OCI-LY1 (cell line): ENCODE measurements around the gene PLXDC1.

Experiments used
- H2AFZ ChIP-seq: fragments of 200-600 bp; sonication (generic), shearing (Covaris generic); 2 replicates; pipeline ENCODE4 v1.6.0; 2014; ENCODE audit warnings: antibody characterized with exemption, mild to moderate bottlenecking, low read length
- H3F3A ChIP-seq: fragments of 200-600 bp; sonication (generic), shearing (Covaris generic); 2 replicates; pipeline ENCODE4 v1.6.0; 2014; ENCODE audit warnings: mild to moderate bottlenecking, antibody characterized with exemption, low read length, moderate library complexity; ENCODE audit not compliant: insufficient read depth
- H3K27ac ChIP-seq: fragments of 200-600 bp; sonication (generic); 2 replicates; pipeline ENCODE4 v1.5.1; 2014; ENCODE audit warnings: low read length, mixed run types, mild to moderate bottlenecking, low read depth; ENCODE audit not compliant: poor library complexity, severe bottlenecking
- H3K27me3 ChIP-seq: fragments of 200-600 bp; sonication (generic); 2 replicates; pipeline ENCODE4 v1.6.0; 2014; ENCODE audit warnings: antibody characterized with exemption, mild to moderate bottlenecking, low read length, moderate library complexity; ENCODE audit not compliant: insufficient read depth
- H3K36me3 ChIP-seq: fragments of 200-600 bp; sonication (generic); 2 replicates; pipeline ENCODE4 v1.6.1; 2014; ENCODE audit warnings: mild to moderate bottlenecking, antibody characterized with exemption, low read length, moderate library complexity, mixed read lengths; ENCODE audit not compliant: insufficient read depth
- H3K4me1 ChIP-seq: fragments of 200-600 bp; sonication (generic); 2 replicates; pipeline ENCODE4 v1.5.1; 2014; ENCODE audit warnings: mild to moderate bottlenecking, low read length, moderate library complexity; ENCODE audit not compliant: insufficient read depth, severe bottlenecking
- H3K4me2 ChIP-seq: fragments of 200-600 bp; sonication (generic), shearing (Covaris generic); 2 replicates; pipeline ENCODE4 v1.6.1; 2014; ENCODE audit warnings: low read length
- H3K4me3 ChIP-seq: fragments of 200-600 bp; sonication (generic); 2 replicates; pipeline ENCODE4 v1.5.1; 2014; ENCODE audit warnings: low read length, low read depth, mild to moderate bottlenecking, mixed read lengths; ENCODE audit not compliant: poor library complexity, severe bottlenecking
- H3K79me2 ChIP-seq: fragments of 200-600 bp; shearing (Covaris generic); 2 replicates; pipeline ENCODE4 v1.6.1; 2016; ENCODE audit warnings: mixed run types, low read length, mixed read lengths; ENCODE audit not compliant: insufficient read depth
- H3K9ac ChIP-seq: fragments of 200-600 bp; sonication (generic), shearing (Covaris generic); 2 replicates; pipeline ENCODE4 v1.6.1; 2014; ENCODE audit warnings: mild to moderate bottlenecking, low read length, mixed read lengths
- H3K9me2 ChIP-seq: fragments of 200-600 bp; sonication (generic), shearing (Covaris generic); 2 replicates; pipeline ENCODE4 v1.6.1; 2014; ENCODE audit warnings: low read depth, mild to moderate bottlenecking, low read length, mixed read lengths
- H3K9me3 ChIP-seq: fragments of 200-600 bp; shearing (Covaris generic); 2 replicates; pipeline ENCODE4 v1.6.1; 2014; ENCODE audit warnings: low read length, mixed read lengths
- H4K20me1 ChIP-seq: fragments of 200-600 bp; sonication (generic), shearing (Covaris generic); 2 replicates; pipeline ENCODE4 v1.6.0; 2016; ENCODE audit warnings: mild to moderate bottlenecking, low read length; ENCODE audit not compliant: insufficient read depth
- EZH2 ChIP-seq: fragments of 200-600 bp; sonication (generic), shearing (Covaris generic); IDR thresholded peaks from 2 replicates; pipeline ENCODE4 v1.8.0; 2017; ENCODE audit warnings: borderline replicate concordance, mixed run types, mild to moderate bottlenecking, antibody characterized with exemption, low read length, moderate library complexity, mixed read lengths
- TF ChIP-seq, protein P1 (sequence below): fragments of 200-600 bp; sonication (generic), shearing (Covaris generic); IDR thresholded peaks from 2 replicates; pipeline ENCODE4 v1.5.1; 2017; ENCODE audit warnings: mild to moderate bottlenecking, antibody characterized with exemption, low read length, moderate library complexity, mixed read lengths

The PLXDC1 gene

DNA sequence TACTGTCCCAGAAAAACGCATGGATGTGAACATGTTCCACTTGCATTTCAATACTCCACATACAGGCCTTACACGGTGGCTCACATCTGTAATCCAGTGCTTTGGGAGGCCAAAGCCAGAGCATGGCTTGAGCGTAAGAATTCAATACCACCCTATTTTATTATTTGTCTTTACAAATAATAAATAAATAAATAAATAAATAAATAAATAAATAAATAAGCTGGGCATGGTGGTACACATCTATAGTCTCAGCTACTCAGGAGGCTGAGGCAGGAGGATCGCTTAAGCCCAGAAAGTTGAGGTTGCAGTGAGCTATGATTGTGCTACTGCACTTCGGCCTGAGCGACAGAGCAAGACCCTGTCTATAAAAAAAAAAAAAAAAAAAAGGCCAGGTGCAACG lies 53.9 kb downstream of the PLXDC1 start:
- no peaks in the 10 kb centered on the region for H3K9me3 ChIP-seq
- H3F3A ChIP-seq = no peaks in the 10 kb centered on the region
- H3K9me2 ChIP-seq = no peaks in the 10 kb centered on the region
- H3K27me3 ChIP-seq = peaks cover 8% of the 10 kb centered on the region; the same call in 1 of the 2 replicates
- no peak overlapping the region for H2AFZ ChIP-seq
- no peaks in the 10 kb centered on the region for H4K20me1 ChIP-seq
- H3K4me2 ChIP-seq = no peak overlapping the region
- TF ChIP-seq EZH2 = no peak
- TF ChIP-seq, protein P1, sequence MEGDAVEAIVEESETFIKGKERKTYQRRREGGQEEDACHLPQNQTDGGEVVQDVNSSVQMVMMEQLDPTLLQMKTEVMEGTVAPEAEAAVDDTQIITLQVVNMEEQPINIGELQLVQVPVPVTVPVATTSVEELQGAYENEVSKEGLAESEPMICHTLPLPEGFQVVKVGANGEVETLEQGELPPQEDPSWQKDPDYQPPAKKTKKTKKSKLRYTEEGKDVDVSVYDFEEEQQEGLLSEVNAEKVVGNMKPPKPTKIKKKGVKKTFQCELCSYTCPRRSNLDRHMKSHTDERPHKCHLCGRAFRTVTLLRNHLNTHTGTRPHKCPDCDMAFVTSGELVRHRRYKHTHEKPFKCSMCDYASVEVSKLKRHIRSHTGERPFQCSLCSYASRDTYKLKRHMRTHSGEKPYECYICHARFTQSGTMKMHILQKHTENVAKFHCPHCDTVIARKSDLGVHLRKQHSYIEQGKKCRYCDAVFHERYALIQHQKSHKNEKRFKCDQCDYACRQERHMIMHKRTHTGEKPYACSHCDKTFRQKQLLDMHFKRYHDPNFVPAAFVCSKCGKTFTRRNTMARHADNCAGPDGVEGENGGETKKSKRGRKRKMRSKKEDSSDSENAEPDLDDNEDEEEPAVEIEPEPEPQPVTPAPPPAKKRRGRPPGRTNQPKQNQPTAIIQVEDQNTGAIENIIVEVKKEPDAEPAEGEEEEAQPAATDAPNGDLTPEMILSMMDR = no peak
- no peaks in the 10 kb centered on the region for H3K79me2 ChIP-seq
- H3K36me3 ChIP-seq = no peaks in the 10 kb centered on the region
- no peak overlapping the region for H3K27ac ChIP-seq
- H3K9ac ChIP-seq = no peak overlapping the region
- no peak overlapping the region for H3K4me3 ChIP-seq
- H3K4me1 ChIP-seq = peaks cover 3% of the 10 kb centered on the region

DNA sequence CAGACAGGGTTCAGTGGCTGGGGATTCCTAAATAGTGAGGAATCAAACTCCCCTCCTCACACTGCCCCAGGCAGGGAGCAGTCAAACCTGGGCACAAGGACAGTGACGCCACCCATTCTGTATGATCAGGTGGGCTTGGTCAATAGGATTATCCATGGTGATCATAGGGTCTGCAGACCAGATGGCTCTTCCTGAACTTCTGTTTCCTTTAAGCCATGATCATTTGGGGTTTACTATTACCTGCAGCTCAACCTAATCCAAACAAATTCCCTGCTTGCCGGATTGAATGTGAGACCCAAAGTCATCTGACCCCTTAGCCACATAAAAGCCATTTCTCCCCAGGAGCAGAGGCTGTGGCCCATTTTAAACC lies 54.3 kb downstream of the PLXDC1 start:
- H3K4me3 ChIP-seq = no peak overlapping the region
- H3K4me2 ChIP-seq = no peak overlapping the region

DNA sequence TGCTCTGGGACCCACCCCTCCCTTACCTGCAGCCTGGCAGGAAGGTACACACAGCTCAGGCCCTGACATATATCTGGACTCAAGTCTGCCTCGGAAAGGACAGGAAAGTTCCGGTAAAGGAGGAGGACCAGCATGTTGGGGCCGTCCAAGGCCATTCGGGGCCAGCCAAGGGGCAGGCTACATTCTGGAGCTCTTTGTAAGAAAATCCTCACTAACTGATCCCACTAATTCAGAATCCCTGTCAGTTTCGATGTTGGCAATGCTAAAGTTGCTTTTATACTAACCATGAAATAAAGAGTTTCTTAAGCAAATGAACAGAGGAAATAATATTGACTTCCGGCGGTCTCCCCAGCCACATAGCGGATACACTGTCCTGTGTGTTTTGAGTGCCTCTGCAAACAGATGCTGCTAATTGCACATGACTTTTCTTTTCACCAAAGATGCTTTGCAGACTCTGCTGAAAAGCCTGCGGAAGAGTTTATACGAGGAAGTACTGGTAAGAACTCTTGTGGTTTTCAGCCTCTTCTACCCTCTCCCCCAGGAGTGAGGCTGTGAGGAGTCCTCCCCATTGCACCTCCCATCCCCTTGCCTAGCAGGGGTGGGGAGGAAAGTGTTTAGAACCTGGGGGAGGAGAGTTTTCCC lies 54.8 kb downstream of the PLXDC1 start:
- Histone ChIP-seq H3K9me2 (no peaks in the 10 kb centered on the region), H3K9me3 (no peaks in the 10 kb centered on the region), H3K4me3 (no peak overlapping the region), H3K4me1 (peaks cover 7% of the 10 kb centered on the region), H3K79me2 (no peaks in the 10 kb centered on the region), H4K20me1 (no peaks in the 10 kb centered on the region), H2AFZ (no peak overlapping the region), H3K36me3 (no peaks in the 10 kb centered on the region), H3K4me2 (no peak overlapping the region), H3K9ac (no peak overlapping the region), H3K27ac (no peak overlapping the region), H3F3A (no peaks in the 10 kb centered on the region), H3K27me3 (peaks cover 7% of the 10 kb centered on the region; the same call in 1 of the 2 replicates)
- TF ChIP-seq, protein P1 = no peak
- TF ChIP-seq EZH2 = no peak

More for the DNA sequence above, 54.3 kb downstream of the PLXDC1 start:
- Histone ChIP-seq H3K4me1 (peaks cover 7% of the 10 kb centered on the region), H3K9ac (no peak overlapping the region), H3K9me2 (no peaks in the 10 kb centered on the region), H3K9me3 (no peaks in the 10 kb centered on the region), H3K79me2 (no peaks in the 10 kb centered on the region), H3K36me3 (no peaks in the 10 kb centered on the region), H4K20me1 (no peaks in the 10 kb centered on the region), H3K27ac (no peak overlapping the region), H3K27me3 (peaks cover 8% of the 10 kb centered on the region; the same call in 1 of the 2 replicates), H3F3A (no peaks in the 10 kb centered on the region), H2AFZ (no peak overlapping the region)
- no peak for TF ChIP-seq EZH2
- TF ChIP-seq, protein P1 = no peak
